Inferior parietal cortex (tissue), 1 donor: ENCODE measurements around the gene MRPS34.

Experiments used
- DNase-seq: peaks from one replicate; pipeline ENCODE4 v3.0.0-alpha.2; 2016; ENCODE audit errors: extremely low spot score

Gene MRPS34

DNA sequence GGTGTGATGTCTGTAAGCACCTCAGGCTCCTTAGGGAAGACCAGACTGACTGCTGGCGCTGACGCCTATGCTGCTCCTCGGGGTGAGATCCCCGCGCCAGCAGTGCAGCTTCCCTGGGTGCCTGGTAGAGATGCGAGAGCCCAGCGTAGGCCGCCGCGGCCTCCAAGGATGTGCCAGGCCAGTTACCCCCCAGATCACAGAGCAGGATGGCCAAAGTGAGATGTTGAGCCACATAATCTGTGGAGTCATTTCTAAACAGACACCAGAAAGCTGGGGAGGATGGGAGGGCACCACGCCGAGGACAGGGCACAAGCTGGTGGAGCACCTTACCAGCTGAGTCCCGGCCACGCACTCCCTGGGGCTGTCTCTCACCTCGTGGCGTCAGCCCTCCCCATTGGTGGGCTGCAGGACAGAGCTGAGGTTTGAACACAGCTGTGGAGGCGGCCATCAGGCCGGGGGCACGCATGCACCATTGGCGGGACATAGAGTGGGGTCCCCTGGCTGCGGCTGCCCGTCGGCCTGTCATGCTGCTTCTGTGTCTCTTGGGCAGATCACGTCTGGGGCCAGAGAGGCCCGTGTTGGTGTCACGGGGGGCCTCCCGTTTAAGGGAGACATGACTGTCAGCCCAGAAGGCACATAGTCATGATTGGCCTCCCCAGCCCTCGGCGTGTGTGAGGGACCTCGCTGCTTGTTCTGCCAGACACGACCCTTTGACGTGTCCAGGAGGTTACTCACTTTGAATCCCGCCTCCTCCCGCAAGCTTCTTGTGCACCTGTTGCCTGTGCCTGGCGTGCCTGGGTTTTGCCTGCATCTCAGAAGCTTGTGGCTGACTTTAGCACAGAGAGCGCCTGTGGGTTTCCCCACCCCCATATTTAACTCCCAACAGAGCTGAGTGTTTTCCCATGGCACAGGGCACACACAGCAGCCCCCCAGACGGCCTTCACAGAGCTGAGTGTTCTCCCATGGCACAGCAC is 45.0 kb downstream of the MRPS34 start:
- no peak for DNase-seq

DNA sequence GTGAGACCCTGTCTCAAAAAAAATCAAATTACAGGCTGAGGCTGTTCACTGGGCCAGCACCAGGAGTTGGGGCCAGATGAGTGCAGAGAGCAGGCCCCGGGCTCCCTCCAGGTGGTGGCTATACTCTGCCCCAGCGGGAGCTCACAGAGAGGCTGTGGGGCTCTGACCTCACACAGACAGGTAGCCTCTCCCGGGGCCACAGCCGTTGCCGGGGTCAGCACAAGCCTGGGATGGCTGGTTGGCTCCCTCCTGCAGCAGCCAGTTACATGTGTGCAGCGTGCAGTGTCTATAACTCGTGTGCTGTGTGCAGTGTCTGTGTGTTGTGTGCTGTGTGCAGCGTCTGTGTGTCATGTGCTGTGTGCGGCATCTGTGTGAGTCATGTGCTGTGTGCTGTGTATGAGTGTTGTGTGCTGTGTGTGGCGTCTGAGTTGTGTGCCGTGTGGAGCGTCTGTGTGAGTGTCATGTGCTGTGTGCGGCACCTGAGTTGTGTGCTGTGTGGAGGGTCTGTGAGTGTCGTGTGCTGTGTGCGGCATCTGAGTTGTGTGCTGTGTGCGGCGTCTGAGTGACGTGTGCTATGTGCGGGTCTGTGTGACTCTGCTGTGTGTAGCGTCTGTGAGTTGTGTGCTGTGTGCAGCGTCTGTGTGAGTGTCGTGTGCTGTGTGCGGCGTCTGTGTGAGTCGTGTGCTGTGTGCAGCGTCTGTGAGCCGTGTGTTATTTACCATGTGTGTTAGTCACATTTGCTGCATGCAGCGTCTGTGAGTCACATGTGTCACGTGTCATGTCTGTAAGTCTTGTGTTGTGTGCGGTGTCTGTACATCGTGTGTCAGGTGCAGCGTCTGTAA is 46.1 kb downstream of the MRPS34 start:
- no peak for DNase-seq

DNA sequence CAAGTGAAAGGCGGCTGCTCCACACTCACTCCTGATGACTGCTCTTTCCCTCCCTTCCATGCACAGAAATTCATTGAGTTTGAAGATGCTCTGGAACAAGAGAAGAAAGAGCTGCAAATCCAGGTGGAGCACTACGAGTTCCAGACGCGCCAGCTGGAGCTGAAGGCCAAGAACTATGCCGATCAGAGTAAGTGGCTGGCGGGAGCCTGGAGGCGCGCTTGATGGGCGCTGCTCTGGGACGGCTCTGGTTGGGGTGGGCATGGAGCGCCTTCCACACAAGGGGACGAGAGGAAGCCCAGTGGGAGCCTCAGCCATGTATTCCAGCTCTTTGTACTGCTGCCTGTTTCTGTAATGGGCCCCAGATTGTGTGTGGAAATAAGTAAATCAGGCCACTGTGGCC is 48.4 kb downstream of the MRPS34 start:
- no peak for DNase-seq

DNA sequence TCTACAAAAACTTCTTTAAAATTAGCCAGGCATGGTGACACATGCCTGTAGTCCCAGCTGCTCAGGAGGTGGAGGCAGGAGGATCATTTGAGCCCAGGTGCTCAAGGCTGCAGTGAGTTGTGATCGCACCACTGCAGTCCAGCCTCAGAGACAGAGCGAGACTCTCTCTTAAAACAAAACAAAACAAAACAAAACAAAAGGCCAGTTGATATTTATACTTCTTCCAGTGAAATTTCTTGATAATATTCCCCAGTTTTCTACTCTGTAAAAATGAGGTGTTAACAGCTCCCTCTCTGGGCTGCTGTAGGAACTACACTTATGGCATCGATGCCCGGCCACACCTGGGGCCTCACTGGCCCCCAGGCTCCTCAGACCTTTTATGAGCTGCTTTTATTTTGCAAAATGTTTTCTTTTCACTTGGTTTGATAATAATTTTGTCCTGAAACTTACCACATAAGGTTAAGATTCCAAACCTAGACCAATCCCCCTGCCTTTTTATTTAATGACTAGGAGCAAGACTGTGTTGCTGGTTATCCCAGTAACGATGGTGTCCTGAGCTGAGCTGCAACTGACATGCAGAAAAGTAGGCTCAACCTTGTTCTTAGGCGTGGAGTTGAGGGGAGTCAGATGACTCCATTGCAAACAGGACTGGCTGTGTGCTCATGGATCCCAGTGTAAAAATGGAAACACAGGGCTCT is 49.3 kb downstream of the MRPS34 start:
- DNase-seq = peak; percentile 83
